HG02571 (cell line): ENCODE results near the gene GOLT1B.
"Not testable (repeated sequence)": the region's sequence is repeated elsewhere in the genome, so short reads cannot be mapped to it uniquely, and the experiment has no call there.

Experiments
- ATAC-seq: cut with Tn5 transposase; IDR thresholded peaks from one replicate; pipeline ENCODE4 v1.9.1; 2021; ENCODE audit warnings: mild to moderate bottlenecking, moderate library complexity; ENCODE audit not compliant: unreplicated experiment

GOLT1B gene, protein sequence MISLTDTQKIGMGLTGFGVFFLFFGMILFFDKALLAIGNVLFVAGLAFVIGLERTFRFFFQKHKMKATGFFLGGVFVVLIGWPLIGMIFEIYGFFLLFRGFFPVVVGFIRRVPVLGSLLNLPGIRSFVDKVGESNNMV

DNA sequence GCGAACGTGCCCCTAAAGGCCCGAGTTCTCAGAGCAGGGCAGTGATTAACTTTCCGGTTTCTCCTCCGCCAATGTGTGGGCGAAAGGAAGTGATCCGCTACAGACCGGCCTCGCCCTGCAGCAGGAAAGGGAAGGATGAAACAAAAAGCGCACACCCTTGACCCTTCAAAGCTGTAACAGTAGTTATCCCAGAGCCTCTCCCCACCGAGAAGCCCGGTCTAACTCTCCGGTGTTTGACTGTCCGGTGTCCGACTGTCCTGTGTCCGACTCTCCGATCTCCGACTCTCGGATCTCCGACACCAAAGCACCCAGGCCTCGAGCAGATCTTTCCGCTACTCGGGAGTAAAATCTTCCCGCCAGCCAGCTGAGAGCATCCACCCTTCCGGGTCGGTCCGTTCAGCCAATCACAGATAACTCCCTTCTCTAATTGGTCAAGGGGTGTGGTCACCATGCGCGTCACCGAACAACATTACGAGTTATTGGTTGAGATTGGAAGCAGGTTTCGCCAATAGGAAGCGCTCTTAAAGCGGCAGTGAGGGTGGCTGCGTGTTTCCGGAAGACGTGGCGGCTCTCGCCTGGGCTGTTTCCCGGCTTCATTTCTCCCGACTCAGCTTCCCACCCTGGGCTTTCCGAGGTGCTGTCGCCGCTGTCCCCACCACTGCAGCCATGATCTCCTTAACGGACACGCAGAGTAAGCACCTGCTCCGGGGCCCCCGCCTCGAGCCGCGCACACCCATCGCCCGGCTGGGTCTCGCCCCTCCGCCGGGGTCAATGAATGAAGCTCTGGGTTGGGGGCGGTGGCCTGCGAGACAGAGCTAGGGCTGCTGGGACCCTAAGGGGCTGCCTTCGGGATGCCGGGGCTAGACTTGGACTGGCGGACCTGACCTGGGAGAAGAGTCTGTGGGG lies at the start of gene GOLT1B, which contains the start of gene RECQL:
TSS of gene GOLT1B (plus strand) at position 532 of the 906 bp plus-strand sequence. CDS start at position 667, 135 bp downstream.
TSS of gene RECQL (minus strand) at position 378 of the 906 bp plus-strand sequence. CDS start 2,065 bp downstream, outside the sequence.
- peak; percentile 99 for ATAC-seq

- peak; percentile 94 for ATAC-seq
Observed at GRCh38 chr12:21453312-21453852, 48.2 kb upstream of the GOLT1B start.

- ATAC-seq: no peak
Observed at GRCh38 chr12:21456291-21456780, 45.3 kb upstream of the GOLT1B start.

DNA sequence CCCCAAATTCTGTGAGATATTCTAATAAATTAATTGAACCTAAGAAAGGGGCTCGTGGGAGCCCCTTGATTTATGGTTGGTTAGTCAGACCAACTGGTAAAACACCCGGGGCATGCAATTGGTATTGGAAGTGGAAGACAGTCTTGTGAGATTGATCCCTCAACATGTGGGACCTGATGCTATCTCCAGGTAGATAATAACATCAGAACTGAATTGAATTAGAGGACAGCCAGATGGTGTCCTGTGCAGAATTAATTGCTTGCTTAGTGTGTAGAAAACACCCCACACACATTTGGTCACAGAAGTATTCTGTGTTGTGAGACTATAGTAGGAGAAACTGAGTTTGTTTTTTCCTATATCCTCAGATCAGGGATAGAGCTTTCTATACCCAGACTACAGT lies 42.1 kb upstream of the GOLT1B start:
- ATAC-seq: no peak

DNA sequence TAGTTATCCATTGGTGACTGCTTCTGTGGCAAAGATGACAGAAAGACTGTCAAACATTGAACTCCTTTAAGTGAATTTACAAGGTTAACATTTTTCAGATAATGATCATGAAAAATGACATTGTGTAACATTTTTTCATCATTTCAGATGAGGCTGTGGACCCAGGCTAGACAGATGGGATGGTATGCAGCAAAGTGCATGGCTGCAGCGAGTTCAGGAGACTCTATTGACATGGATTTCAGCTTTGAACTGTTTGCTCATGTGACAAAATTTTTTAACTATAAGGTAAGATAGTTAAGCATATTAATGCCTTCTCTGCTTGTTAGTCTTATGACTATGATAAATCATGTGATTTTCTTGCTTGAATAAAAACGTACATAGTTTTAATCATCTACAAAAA lies 34.3 kb upstream of the GOLT1B start:
- ATAC-seq: not testable (repeated sequence)

DNA sequence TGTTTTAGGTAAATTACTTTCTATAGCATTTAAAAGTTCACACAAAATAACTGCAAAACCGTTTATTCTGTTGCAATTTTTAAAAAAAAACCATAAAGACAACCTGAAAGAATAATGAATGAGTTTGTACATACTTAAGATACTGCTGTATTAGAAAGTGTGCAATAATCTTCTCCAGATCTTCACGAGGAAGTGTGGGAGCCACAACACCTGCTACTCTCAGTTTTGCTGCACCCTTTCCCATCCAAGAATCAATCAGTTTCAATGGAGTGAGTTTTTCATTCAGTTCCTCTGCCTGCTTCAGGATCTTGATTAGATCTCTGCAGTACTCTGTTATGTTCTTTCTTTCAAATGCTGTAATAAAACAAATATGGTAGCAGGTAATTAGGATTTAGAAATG lies 30.3 kb upstream of the GOLT1B start:
- ATAC-seq: no peak

- no peak for ATAC-seq
Observed at GRCh38 chr12:21472197-21472823, 29.3 kb upstream of the GOLT1B start.

DNA sequence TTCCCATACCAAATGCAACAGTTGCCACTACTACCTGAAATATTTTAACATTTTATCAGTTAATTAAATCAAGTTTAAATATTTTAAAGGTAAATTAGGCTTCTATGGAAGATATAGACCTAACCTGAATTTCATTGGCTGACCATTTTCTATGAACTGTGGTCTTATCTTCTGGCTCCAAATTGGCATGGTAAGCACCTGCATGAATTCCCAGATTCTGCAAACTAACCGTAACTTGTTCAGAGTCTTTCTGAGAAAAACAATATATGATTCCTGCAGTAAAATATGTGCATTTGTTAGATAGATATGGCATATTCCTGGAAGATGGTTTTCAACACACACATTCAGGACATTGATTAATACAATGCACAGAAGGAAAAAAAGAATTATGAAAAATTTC lies 26.0 kb upstream of the GOLT1B start:
- ATAC-seq: no peak

DNA sequence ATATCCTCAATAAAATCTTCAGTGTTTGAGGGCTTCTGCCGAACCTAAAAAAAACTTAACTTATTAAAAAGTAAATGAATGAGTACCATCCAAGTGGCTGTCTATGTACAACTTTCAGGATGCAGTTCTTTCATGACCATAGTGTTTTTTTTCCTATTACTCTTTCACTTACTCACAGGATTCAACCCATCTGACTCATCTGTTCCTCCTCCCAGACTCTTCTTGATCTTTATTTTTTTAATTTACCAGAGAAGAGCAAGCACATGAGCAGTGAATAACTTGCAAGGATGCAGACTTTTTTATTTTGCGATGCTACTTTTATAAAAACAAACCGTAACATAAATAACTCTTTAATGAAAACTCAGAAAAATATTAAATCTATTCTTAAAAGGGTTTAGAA lies 24.6 kb upstream of the GOLT1B start:
- no peak for ATAC-seq

- ATAC-seq: no peak
Observed at GRCh38 chr12:21478756-21479455, 22.7 kb upstream of the GOLT1B start.

DNA sequence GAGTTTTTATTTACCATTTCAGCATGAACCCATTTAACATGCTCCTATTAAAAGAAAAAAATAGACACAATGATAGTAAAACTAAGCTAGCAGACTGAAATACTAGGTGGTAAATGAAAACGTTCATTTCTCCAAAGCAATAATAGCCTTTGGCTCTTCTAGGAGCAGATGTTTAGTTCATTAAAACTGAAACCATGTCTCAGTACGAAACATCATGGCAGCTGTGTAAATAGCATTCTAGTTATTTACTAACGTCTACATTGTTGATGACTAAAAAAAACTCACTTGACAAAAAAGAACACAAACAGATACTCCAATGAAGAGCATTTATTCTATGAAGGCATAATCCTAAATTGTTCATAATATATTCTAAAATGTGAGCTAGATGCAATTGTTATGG lies 18.1 kb upstream of the GOLT1B start:
- ATAC-seq: peak; percentile 82

DNA sequence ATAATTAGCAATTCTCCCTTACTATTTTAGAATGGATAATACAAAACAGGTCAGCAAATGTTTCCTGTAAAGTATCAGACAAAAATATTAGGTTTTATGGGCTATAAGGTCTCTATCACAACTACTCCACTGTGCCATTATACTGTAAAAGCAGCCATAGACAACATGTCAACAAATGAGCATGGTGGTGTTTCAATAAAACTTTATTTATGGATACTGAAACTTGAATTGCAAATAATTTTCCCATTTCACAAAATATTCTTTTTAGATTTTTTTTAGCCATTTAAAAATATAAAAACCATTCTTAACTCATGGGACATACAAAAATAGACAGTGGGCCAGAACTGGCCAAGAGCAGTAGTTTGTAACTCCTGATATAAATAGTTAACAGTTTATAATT lies 15.6 kb upstream of the GOLT1B start:
- ATAC-seq: no peak

- ATAC-seq: no peak
Observed at GRCh38 chr12:21499765-21500164, 1.8 kb upstream of the GOLT1B start.

- no peak for ATAC-seq
Observed at GRCh38 chr12:21500786-21501257, 767 bp upstream of the GOLT1B start.

DNA sequence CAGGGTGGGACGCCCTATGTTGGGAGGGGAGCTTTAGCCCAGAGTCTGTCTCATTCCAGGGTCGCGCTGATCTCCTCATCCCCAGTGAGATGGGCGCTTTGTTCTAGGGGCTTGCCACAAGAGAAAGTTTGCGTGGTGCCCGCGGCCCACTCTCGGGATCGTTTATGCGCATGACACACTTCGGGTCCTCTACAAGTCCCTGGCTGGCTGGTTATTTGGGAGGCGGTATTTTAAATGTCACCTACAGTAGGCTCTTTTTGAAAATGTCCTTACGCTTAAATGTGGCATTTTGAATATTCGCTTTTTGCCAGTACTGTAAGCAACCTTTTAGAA lies 541 bp downstream of the GOLT1B start:
- peak; percentile 5 for ATAC-seq

DNA sequence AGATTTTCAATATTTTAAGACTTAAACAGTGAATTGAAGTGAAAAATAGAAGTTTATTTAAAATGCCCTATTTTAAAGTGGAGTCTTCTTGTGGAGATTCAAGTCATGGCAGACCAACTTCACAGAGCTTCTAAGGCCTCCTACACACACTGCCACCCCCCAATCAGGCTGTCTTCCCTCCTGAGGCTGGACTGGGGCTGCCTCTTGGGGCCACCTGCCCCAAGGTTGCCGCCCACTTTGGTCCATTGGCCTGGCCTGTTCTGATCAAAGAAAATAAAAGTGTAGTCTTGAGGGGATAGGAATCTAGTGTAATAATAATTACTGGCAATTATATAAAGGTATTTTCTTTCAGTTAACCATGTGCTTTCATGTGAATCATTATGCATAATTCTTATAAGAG lies 1.3 kb downstream of the GOLT1B start:
- no peak for ATAC-seq

- no peak for ATAC-seq
Observed at GRCh38 chr12:21505888-21506287, 4.3 kb downstream of the GOLT1B start.

GRCh38 chr12:21507849-21508248 lies 6.3 kb downstream of the GOLT1B start:
- ATAC-seq: no peak

GRCh38 chr12:21509768-21510167 lies 8.2 kb downstream of the GOLT1B start:
- ATAC-seq: peak; percentile 56

- ATAC-seq: no peak
Observed at GRCh38 chr12:21516281-21516680, 14.7 kb downstream of the GOLT1B start.

- ATAC-seq: no peak
Observed at GRCh38 chr12:21518451-21518850, 16.9 kb downstream of the GOLT1B start.
